Common myeloid progenitor, CD34-positive (primary cell): ENCODE results near the gene ATP8B3. TPM values are rescaled to one million over a fixed set of nuclear protein-coding genes. Genes with fewer than 3 reads are reported as not detected.

Source experiments
- CTCF ChIA-PET: fragments of 350-600 bp; sonication (Branson Sonifier 250); formaldehyde crosslinking; loops from one replicate; lab custom pipeline; 2021; ENCODE audit warnings: antibody characterized with exemption; lab: Charles Lee
- POLR2A ChIA-PET: fragments of 350-600 bp; sonication (Branson Sonifier 250); formaldehyde crosslinking; loops from one replicate; lab custom pipeline; 2021; ENCODE audit warnings: antibody characterized with exemption; lab: Charles Lee
- DNase-seq, 3 donors: peaks; one replicate each; pipeline versions ENCODE4 v3.0.0 to v3.0.0-alpha.2; 2013
- H3K27ac ChIP-seq, 2 experiments: 1 replicate in 1 of 2; 2 replicates in 1 of 2; pipeline ENCODE4 v1.7.0; 2013; ENCODE audit warnings: inconsistent platforms in 2 of 2, low read length in 2 of 2, mild to moderate bottlenecking in 2 of 2, low read depth in 1 of 2, moderate library complexity in 1 of 2; ENCODE audit not compliant: severe bottlenecking in 2 of 2, insufficient read depth in 1 of 2, poor library complexity in 1 of 2
- H3K27me3 ChIP-seq, 5 experiments: replicated peaks in 2 of 5; 1 replicate in 3 of 5; 2 replicates in 2 of 5; pipeline versions ENCODE4 v1.6.1 to v1.7.0; 2013; ENCODE audit warnings: low read length in 4 of 5, mild to moderate bottlenecking in 2 of 5, moderate library complexity in 2 of 5, inconsistent platforms in 1 of 5; ENCODE audit not compliant: insufficient read depth in 5 of 5, control insufficient read depth in 4 of 5
- H3K36me3 ChIP-seq, 4 experiments: 1 replicate in 2 of 4; 2 replicates in 2 of 4; pipeline versions ENCODE4 v1.6.1 to v1.7.0; 2013; ENCODE audit warnings: low read length in 3 of 4, control low read depth in 1 of 4, mild to moderate bottlenecking in 1 of 4; ENCODE audit not compliant: control insufficient read depth in 4 of 4, insufficient read depth in 4 of 4
- H3K4me1 ChIP-seq, 4 experiments: 1 replicate in 3 of 4; 2 replicates in 1 of 4; pipeline versions ENCODE4 v1.6.1 to v1.7.1; 2013; ENCODE audit warnings: low read length in 3 of 4, mild to moderate bottlenecking in 3 of 4, control low read depth in 1 of 4, inconsistent platforms in 1 of 4, moderate library complexity in 1 of 4; ENCODE audit not compliant: control insufficient read depth in 4 of 4, insufficient read depth in 4 of 4; ENCODE audit errors: control extremely low read depth in 1 of 4
- H3K4me3 ChIP-seq, 7 experiments: 1 replicate in 4 of 7; 2 replicates in 3 of 7; pipeline versions ENCODE4 v1.5.1 to v1.7.0; 2013; ENCODE audit warnings: mild to moderate bottlenecking in 7 of 7, low read length in 6 of 7, moderate library complexity in 6 of 7, inconsistent platforms in 2 of 7, low read depth in 2 of 7, control low read depth in 1 of 7; ENCODE audit not compliant: insufficient read depth in 4 of 7, control insufficient read depth in 1 of 7; ENCODE audit errors: extremely low read depth in 1 of 7
- H3K9me3 ChIP-seq, 5 experiments: 1 replicate in 4 of 5; 2 replicates in 1 of 5; pipeline versions ENCODE4 v1.6.1 to v1.7.1; 2013; ENCODE audit warnings: low read length in 4 of 5, mild to moderate bottlenecking in 2 of 5, inconsistent platforms in 1 of 5, low read depth in 1 of 5, moderate library complexity in 1 of 5; ENCODE audit not compliant: control insufficient read depth in 4 of 5, insufficient read depth in 2 of 5; ENCODE audit errors: control extremely low read depth in 1 of 5
- WGBS: methylation state at CpG from one replicate; pipeline ENCODE4 v1.1.5; 2013; ENCODE audit not compliant: insufficient coverage; 5-methylcytosine and 5-hydroxymethylcytosine counted together
- polyA plus RNA-seq: library from polyadenylated mRNA; unstranded; fragments of 120-200 nt; gene quantifications from one replicate; pipeline ENCODE4 v1.2.1, GENCODE V29; 2013

ATP8B3 gene, protein sequence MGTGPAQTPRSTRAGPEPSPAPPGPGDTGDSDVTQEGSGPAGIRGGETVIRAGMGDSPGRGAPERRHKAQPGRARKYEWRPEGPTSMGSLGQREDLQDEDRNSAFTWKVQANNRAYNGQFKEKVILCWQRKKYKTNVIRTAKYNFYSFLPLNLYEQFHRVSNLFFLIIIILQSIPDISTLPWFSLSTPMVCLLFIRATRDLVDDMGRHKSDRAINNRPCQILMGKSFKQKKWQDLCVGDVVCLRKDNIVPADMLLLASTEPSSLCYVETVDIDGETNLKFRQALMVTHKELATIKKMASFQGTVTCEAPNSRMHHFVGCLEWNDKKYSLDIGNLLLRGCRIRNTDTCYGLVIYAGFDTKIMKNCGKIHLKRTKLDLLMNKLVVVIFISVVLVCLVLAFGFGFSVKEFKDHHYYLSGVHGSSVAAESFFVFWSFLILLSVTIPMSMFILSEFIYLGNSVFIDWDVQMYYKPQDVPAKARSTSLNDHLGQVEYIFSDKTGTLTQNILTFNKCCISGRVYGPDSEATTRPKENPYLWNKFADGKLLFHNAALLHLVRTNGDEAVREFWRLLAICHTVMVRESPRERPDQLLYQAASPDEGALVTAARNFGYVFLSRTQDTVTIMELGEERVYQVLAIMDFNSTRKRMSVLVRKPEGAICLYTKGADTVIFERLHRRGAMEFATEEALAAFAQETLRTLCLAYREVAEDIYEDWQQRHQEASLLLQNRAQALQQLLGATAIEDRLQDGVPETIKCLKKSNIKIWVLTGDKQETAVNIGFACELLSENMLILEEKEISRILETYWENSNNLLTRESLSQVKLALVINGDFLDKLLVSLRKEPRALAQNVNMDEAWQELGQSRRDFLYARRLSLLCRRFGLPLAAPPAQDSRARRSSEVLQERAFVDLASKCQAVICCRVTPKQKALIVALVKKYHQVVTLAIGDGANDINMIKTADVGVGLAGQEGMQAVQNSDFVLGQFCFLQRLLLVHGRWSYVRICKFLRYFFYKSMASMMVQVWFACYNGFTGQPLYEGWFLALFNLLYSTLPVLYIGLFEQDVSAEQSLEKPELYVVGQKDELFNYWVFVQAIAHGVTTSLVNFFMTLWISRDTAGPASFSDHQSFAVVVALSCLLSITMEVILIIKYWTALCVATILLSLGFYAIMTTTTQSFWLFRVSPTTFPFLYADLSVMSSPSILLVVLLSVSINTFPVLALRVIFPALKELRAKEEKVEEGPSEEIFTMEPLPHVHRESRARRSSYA (N-terminal part only)
- 4.1 TPM for polyA plus RNA-seq

DNA sequence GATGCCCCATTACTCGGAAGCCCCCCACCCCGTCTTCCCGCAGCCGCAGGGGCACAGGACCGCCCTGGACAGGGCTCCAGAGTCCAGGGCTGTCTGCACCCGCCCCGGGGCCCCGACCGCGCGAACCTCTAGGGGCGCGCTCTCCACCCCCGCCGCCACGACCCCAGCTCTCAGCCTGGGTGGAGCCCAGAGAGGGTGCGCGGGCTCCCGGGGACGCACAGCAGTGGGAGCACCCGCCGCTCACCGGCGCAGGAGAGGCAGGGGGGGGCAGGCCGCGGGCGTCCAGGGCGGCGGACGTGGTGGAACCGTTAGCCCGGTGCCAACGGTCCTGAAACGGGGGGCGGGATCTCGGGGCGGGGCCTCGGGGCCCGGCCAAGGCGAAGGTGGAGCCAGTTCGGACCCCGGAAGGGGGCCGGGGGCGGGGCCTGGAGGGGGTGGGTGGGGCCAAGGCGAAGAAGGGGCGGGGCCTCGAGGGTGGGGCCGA is at the start of gene ATP8B3:
Gene ATP8B3 (minus strand): TSS at position 335 of the 484 bp plus-strand sequence. CDS start 540 bp downstream, outside the sequence.
- peak within 1 kb of the TSS in 1 of 2 experiments; percentile 58 for H3K27ac ChIP-seq
- 0% methylated on average over 24 of the region's 48 CpGs for WGBS

DNA sequence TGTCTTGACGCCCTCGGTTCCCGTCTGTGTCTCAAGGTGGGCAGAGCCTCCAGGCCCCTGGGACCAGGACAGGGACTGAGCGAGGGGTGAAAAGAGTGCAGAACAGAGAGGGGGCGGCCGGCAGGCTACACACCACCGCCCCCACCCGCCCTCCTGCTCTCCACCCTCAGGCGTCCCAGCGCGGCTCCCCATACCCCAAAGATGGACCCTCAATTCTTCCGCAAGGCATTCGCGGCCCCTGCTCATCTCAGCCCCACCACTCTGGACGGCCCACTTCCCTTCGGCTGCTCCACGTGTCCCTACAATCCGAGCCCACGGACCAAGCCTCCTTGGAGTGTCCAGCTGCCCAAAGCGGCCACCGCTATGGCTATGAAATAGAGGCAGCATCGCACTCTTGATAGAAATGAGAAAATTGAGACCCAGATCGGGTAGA is 49.5 kb upstream of the ATP8B3 start:
- Histone ChIP-seq H3K4me1 (peaks cover 0 to 67% (median 62%) of the 10 kb centered on the region in 4 experiments), H3K9me3 (no peaks in the 10 kb centered on the region), H3K36me3 (no peaks in the 10 kb centered on the region), H3K4me3 (peak overlapping the region; percentile 66 to 87 (median 77)), H3K27me3 (no peaks in the 10 kb centered on the region), H3K27ac (peak overlapping the region; percentile 33 to 81)
- no peak for DNase-seq
- WGBS: 40% methylated on average over 19 of the region's 23 CpGs
- CTCF ChIA-PET: no interaction called here
- POLR2A ChIA-PET: no interaction called here

More for the DNA sequence above, at the start of gene ATP8B3:
- ChIA-PET CTCF (interaction anchor here (0.6 kb wide), 1 partner anchor 132 kb away, joined by 4 read pairs; no protein-coding TSS in a partner anchor), POLR2A (no interaction called here)
- peak within 1 kb of the TSS; percentile 34 to 89 (median 69) for H3K4me3 ChIP-seq
- DNase-seq: peak in 1 of 3 donors; percentile 56
- peaks cover 0 to 25% (median 22%) of the 10 kb centered on the region in 4 experiments for H3K4me1 ChIP-seq
- H3K36me3 ChIP-seq: peaks cover 0 to 26% (median 17%) of the 10 kb centered on the region in 4 experiments
- H3K27me3 ChIP-seq: no peaks in the 10 kb centered on the region
- H3K9me3 ChIP-seq: no peaks in the 10 kb centered on the region

DNA sequence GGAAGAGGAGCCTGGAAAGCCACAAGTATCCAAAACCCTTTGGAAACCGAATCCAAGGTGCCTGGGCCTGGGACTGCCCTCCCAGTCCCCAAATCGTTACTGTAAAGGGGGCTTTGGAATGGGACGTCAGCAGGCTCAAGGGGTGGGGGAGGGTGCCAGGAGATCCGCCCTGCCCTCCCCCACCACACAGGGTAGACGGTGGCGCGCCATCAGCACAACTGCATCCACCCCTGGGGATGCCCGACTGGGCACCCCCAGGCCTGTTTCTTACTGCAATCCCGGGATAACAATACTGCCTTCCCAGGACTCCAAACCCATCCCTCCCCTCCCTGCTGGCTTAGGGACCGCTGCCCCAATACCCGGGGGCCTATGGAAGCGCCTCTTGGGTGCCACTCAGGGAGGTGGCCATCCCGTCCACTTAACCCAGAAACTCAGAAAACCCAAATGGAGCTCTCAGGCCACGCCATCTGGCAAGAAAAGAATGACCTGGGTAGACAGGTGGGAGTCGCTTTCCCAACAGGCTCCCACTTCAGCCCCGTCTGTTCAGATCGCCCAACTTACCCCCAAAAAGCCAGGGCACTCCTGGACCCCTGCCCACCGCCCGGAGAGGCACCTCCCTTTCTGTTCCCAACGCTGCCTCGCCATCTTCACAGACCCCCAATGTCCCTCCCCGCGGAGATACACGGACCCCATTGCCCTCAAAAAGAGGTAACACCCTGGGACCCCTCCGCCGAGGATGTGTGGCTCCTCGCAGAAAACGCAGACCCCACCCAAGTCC is 48.9 kb upstream of the ATP8B3 start:
- peaks cover 0 to 74% (median 68%) of the 10 kb centered on the region in 4 experiments for H3K4me1 ChIP-seq
- no peak for DNase-seq
- WGBS: 77% methylated on average over 23 of the region's 28 CpGs
- H3K4me3 ChIP-seq: peak overlapping the region in 6 of 7 experiments; percentile 49 to 87 (median 80)
- no peaks in the 10 kb centered on the region for H3K27me3 ChIP-seq
- peak overlapping the region; percentile 33 to 81 for H3K27ac ChIP-seq
- no peaks in the 10 kb centered on the region for H3K36me3 ChIP-seq
- POLR2A ChIA-PET: no interaction called here
- CTCF ChIA-PET: no interaction called here
- H3K9me3 ChIP-seq: no peaks in the 10 kb centered on the region

DNA sequence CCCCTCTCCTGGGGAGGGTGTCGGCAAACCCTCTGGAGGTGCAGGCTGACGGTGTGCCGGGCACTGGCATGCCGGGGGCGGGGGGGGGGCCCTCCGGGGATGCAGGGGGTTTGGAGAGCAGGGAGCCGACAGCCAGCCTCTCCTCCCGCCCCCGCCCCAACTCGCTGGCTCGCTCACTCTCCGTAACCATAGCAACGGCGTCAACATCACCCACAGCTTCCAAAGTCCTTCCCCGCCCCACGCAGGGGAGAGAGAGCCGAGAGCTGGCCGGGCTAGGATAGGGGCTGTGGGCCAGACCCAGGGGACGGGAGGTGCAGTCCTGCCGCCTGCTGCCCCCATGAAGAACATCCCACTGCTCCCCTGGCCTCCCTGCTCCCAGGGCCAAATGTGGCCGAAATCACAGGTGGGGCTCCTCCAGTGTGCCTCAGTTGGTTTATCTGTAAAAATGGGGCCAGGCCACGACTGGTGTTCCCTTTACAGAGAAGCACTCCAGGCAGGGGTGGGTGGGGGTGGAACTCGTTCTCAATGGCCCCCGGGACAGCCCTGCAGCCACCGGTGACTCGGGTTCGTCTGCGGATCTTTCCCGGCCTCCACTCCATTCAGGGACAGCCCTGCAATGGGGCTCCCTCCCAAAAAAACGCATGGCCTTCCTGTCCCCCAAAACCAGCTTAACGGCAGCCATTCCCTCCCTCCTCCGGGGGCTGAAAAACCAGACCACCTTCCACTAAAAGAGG is 48.1 kb upstream of the ATP8B3 start:
- Histone ChIP-seq H3K36me3 (no peaks in the 10 kb centered on the region), H3K27ac (peak overlapping the region; percentile 54 to 81), H3K4me3 (peak overlapping the region in 2 of 7 experiments; percentile 77 to 87), H3K9me3 (no peaks in the 10 kb centered on the region), H3K27me3 (no peaks in the 10 kb centered on the region), H3K4me1 (peaks cover 0 to 76% (median 70%) of the 10 kb centered on the region in 4 experiments)
- ChIA-PET POLR2A (no interaction called here), CTCF (no interaction called here)
- peak; percentile 67 to 87 (median 84) for DNase-seq
- WGBS: 56% methylated on average over 12 of the region's 32 CpGs

DNA sequence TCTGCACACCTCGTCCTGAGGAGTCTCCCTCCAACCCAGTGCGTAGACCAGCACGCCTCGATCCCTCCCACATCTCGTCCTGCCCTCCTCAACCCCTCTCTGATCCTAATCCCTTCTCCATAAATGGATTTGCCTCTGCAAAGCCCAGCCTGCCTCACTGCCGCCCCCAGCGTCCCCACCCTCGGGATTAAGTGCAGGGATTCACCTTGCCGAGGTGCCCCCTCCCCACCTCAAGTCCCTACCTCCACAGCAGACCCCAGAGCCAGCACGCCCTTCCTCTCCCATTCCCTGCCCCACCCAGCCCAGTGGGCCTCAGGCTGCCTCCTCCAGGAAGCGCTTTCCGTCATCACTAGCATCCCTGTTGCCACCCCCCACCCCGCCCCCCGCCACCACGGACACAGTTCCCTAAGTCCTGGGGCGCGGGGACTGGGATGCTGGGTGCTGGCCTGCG is 47.3 kb upstream of the ATP8B3 start:
- DNase-seq: no peak
- H3K4me3 ChIP-seq: no peak overlapping the region
- no peaks in the 10 kb centered on the region for H3K27me3 ChIP-seq
- ChIA-PET CTCF (no interaction called here), POLR2A (no interaction called here)
- peaks cover 0 to 77% (median 73%) of the 10 kb centered on the region in 4 experiments for H3K4me1 ChIP-seq
- H3K27ac ChIP-seq: peak overlapping the region; percentile 54 to 81
- no peaks in the 10 kb centered on the region for H3K36me3 ChIP-seq
- H3K9me3 ChIP-seq: no peaks in the 10 kb centered on the region
- 76% methylated on average over 13 of the region's 18 CpGs for WGBS
